Upper lobe of right lung (tissue), 1 donor: ENCODE results near the gene GJC1. TPM values are rescaled to one million over a fixed set of nuclear protein-coding genes. Genes with fewer than 3 reads are reported as not detected.
A peak's percentile ranks its signal among the peaks of the same experiment; 100 is the strongest.

Experiments
- ATAC-seq: fragments of 200-7000 bp; cut with Tn5 transposase; one replicate; pipeline ENCODE4 v1.9.1; 2020; ENCODE audit warnings: mild to moderate bottlenecking, moderate library complexity
- DNase-seq: peaks from one replicate; pipeline ENCODE4 v3.0.0-alpha.2; 2020
- H3K27ac ChIP-seq: fragments of 200-600 bp; one replicate; pipeline ENCODE4 v1.8.0; 2022
- H3K27me3 ChIP-seq: fragments of 200-600 bp; one replicate; pipeline ENCODE4 v1.8.0; 2022; ENCODE audit warnings: mild to moderate bottlenecking
- H3K36me3 ChIP-seq: fragments of 200-600 bp; one replicate; pipeline ENCODE4 v1.8.0; 2022
- H3K4me1 ChIP-seq: fragments of 200-600 bp; one replicate; pipeline ENCODE4 v1.8.0; 2022
- H3K4me3 ChIP-seq: fragments of 200-600 bp; one replicate; pipeline ENCODE4 v1.8.0; 2022; ENCODE audit warnings: mild to moderate bottlenecking
- H3K9me3 ChIP-seq: fragments of 200-600 bp; one replicate; pipeline ENCODE4 v1.8.0; 2022
- CTCF ChIP-seq: fragments of 200-600 bp; IDR thresholded peaks from one replicate; pipeline ENCODE4 v1.8.0; 2022; ENCODE audit warnings: antibody characterized with exemption
- intact Hi-C: fragments of 100-400 bp; cut with DNase I; formaldehyde crosslinking; loops from one replicate; pipeline ENCODE4 v1.11.0; 2022
- total RNA-seq: library from RNA; stranded (reverse); fragmentation: NEBNext Ultra II Directional; extraction: Animal tissue kit (Norgen Biotek cat#: 25700); gene quantifications from one replicate; pipeline ENCODE4 v1.2.1, GENCODE V29; 2021
- donor health status: DM: no; HTN: yes; CAD: no; lungs with severe emphysema.

The GJC1 gene
- total RNA-seq, 1 donor from 2014 or later: 22.8 TPM

DNA sequence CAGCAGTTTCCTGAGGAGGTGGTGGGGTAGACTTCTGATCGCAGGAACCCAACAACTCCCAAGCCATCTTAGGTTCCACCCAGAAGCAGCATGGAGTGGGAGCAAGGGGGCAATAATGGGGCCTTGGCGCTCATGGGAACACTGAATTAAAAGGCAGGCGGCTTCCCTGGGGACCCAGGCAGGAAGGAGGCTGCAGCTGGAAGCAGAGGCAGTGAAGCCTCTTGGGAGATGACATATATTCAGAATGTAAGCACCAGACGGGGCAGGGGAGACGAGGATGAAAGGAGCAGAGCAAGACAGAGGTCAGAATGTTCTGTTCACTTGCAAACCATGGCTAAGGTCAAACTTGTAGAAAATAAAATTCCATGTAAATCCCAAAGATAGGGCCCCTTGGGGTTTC, 20.5 kb upstream of the GJC1 start:
- no peak overlapping the region for H3K4me3 ChIP-seq
- intact Hi-C loops: no loop called here
- no peaks in the 10 kb centered on the region for H3K9me3 ChIP-seq
- no peak for TF ChIP-seq CTCF
- no peak for DNase-seq
- peaks cover 58% of the 10 kb centered on the region for H3K36me3 ChIP-seq
- no peak for ATAC-seq
- H3K4me1 ChIP-seq: no peaks in the 10 kb centered on the region
- H3K27me3 ChIP-seq: no peaks in the 10 kb centered on the region
- peak overlapping the region; percentile 26 for H3K27ac ChIP-seq

- Histone ChIP-seq H3K4me1 (no peaks in the 10 kb centered on the region), H3K27ac (peak overlapping the region; percentile 26), H3K9me3 (no peaks in the 10 kb centered on the region), H3K4me3 (no peak overlapping the region), H3K36me3 (peaks cover 52% of the 10 kb centered on the region), H3K27me3 (no peaks in the 10 kb centered on the region)
- intact Hi-C loops: no loop called here
- ATAC-seq (no peak), DNase-seq (no peak)
- no peak for TF ChIP-seq CTCF
Measured at GRCh38 chr17:44850025-44850424, 19.9 kb upstream of the GJC1 start.

GRCh38 chr17:44848961-44849489, 18.9 kb upstream of the GJC1 start:
- no peak for TF ChIP-seq CTCF
- H3K4me3 ChIP-seq: no peak overlapping the region
- intact Hi-C loops: no loop called here
- no peaks in the 10 kb centered on the region for H3K9me3 ChIP-seq
- H3K27me3 ChIP-seq: no peaks in the 10 kb centered on the region
- H3K4me1 ChIP-seq: no peaks in the 10 kb centered on the region
- DNase-seq (no peak), ATAC-seq (no peak)
- H3K36me3 ChIP-seq: peaks cover 42% of the 10 kb centered on the region
- H3K27ac ChIP-seq: no peak overlapping the region

DNA sequence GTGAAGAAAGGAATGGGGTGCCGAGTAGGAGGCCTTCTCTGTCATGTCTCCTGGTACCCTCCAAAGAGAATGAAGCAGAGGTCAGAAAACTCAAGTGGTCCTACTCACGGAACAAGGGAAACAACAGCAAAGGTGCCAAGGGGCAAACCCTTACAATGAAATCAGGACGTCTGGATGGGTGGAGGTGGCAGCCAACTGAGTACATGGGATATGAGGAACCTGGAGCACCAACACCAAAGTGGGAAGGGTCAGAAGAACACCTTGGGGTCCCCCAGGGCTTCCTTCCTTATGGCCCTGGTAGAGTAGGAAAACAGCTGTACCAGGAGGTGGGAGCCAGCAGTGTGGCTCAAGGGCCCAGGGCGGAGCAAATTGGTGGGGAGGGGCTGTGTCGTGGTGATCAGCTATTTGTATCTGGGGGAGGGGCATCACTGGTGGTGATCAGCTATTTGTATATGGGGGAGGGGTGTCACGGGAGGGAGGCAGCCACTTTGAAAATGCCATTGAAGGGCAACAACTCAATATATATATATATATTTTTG, 18.2 kb upstream of the GJC1 start:
- Histone ChIP-seq H3K27me3 (no peaks in the 10 kb centered on the region), H3K9me3 (no peaks in the 10 kb centered on the region), H3K4me1 (no peaks in the 10 kb centered on the region), H3K36me3 (peaks cover 35% of the 10 kb centered on the region), H3K4me3 (no peak overlapping the region), H3K27ac (no peak overlapping the region)
- DNase-seq: no peak
- TF ChIP-seq CTCF: no peak
- intact Hi-C loops: no loop called here
- ATAC-seq: peak; percentile 7

GRCh38 chr17:44847586-44847985, 17.5 kb upstream of the GJC1 start, which contains the start of gene HIGD1B:
Gene HIGD1B, plus strand, starts transcription at chr17:44847883. Its CDS starts 270 bp downstream, at chr17:44848153.
- H3K9me3 ChIP-seq: no peaks in the 10 kb centered on the region
- H3K27ac ChIP-seq: no peak within 1 kb of the TSS
- no peaks in the 10 kb centered on the region for H3K27me3 ChIP-seq
- ATAC-seq: no peak
- H3K4me1 ChIP-seq: no peaks in the 10 kb centered on the region
- H3K4me3 ChIP-seq: no peak within 1 kb of the TSS
- DNase-seq: no peak
- intact Hi-C loops: no loop called here
- H3K36me3 ChIP-seq: peaks cover 28% of the 10 kb centered on the region
- no peak for TF ChIP-seq CTCF

DNA sequence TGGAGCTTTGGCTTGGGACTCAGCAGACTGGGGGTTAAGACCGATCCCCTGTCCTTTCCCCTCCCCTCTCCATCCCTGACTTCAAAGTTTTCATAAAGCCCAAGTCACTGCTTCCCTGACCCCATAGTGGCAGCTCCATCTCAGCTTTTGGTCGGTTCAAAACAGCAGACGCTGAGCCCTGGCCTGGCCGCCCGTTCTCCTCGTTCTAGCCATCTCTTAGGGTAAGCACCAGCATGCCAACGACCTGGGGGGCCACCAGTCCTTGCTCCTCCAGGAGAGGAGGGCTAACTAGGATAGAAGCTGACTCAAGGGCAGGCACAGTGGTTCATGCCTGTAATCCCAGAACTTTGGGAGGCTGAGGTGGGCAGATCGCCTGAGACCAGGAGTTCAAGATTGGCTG, 16.1 kb upstream of the GJC1 start:
- Histone ChIP-seq H3K36me3 (peaks cover 14% of the 10 kb centered on the region), H3K27ac (peak overlapping the region; percentile 17), H3K4me1 (no peaks in the 10 kb centered on the region), H3K9me3 (no peaks in the 10 kb centered on the region), H3K27me3 (no peaks in the 10 kb centered on the region), H3K4me3 (peak overlapping the region; percentile 8)
- intact Hi-C loops: no loop called here
- ATAC-seq (no peak), DNase-seq (no peak)
- no peak for TF ChIP-seq CTCF
